HCT116 (cell line): ENCODE data around the gene TSC2. TPM values are rescaled to one million over a fixed set of nuclear protein-coding genes. Genes with fewer than 3 reads are reported as not detected.

Experiments used
- ATAC-seq: fragments of 200-7000 bp; cut with Tn5 transposase; 2 replicates; pipeline ENCODE4 v1.9.1; 2020; ENCODE audit warnings: mild to moderate bottlenecking, moderate library complexity
- BruUV-seq: library from RNA; stranded (reverse); fragments of 400-500 nt; replicated peaks from 2 replicates; lab custom pipeline; 2021; lab: Mats Ljungman, UMichigan
- CTCF ChIA-PET: fragments of 300-600 bp; sonication (Branson Sonifier 250); formaldehyde crosslinking; loops from one replicate; lab custom pipeline; 2021; ENCODE audit warnings: antibody characterized with exemption; lab: Charles Lee
- POLR2A ChIA-PET: fragments of 300-600, 350-600 bp; sonication (Branson Sonifier 250); formaldehyde crosslinking; loops from one replicate; lab custom pipeline; 2021; ENCODE audit warnings: antibody characterized with exemption; lab: Charles Lee
- RAD21 ChIA-PET, 2 experiments: fragments of 300-600 bp; sonication (Branson Sonifier 250); formaldehyde crosslinking; loops; one replicate each; lab custom pipeline; 2023; ENCODE audit warnings: low total read pairs in 2 of 2; ENCODE audit not compliant: uncharacterized antibody in 2 of 2, unreplicated experiment in 2 of 2, low non-redundant PET in 1 of 2; lab: Charles Lee
- DNase-seq: peaks from one replicate; pipeline ENCODE4 v3.0.0-alpha.2; 2010; ENCODE audit warnings: low read depth, low spot score
- H2AFZ ChIP-seq: fragments of 200-600 bp; shearing (Covaris generic), sonication (generic); 2 replicates; pipeline ENCODE4 v1.6.1; 2017; ENCODE audit warnings: low read depth, mixed run types, mixed read lengths, antibody characterized with exemption, low read length; ENCODE audit not compliant: poor library complexity, severe bottlenecking
- H3K27ac ChIP-seq: 2 replicates; pipeline ENCODE4 v1.5.1; 2012; ENCODE audit warnings: low read depth, low read length
- H3K27me3 ChIP-seq: fragments of 200-600 bp; sonication (generic); 2 replicates; pipeline ENCODE4 v1.6.1; 2016; ENCODE audit warnings: mixed run types, low read length, mixed read lengths; ENCODE audit not compliant: insufficient read depth
- H3K36me3 ChIP-seq, 2 experiments: fragments of 200-500 bp in 1 of 2; fragments of 200-600 bp in 1 of 2; sonication (Bioruptor generic) in 1 of 2; sonication (generic) in 1 of 2; 2 replicates each; pipeline versions ENCODE4 v1.5.1 to v1.6.1; 2014 to 2016; ENCODE audit warnings: low read length in 2 of 2, inconsistent platforms in 1 of 2, mixed read lengths in 1 of 2, mixed run types in 1 of 2; ENCODE audit not compliant: insufficient read depth in 2 of 2, control insufficient read depth in 1 of 2
- H3K4me1 ChIP-seq, 2 experiments: fragments of 200-600 bp in 1 of 2; sonication (generic) in 1 of 2; 2 replicates each; pipeline versions ENCODE4 v1.5.1 to v1.6.1; 2012 to 2017; ENCODE audit warnings: low read length in 2 of 2, inconsistent platforms in 1 of 2, mild to moderate bottlenecking in 1 of 2, mixed read lengths in 1 of 2, mixed run types in 1 of 2, moderate library complexity in 1 of 2; ENCODE audit not compliant: insufficient read depth in 2 of 2, control insufficient read depth in 1 of 2
- H3K4me2 ChIP-seq: fragments of 200-600 bp; sonication (generic); 2 replicates; pipeline ENCODE4 v1.6.1; 2017; ENCODE audit warnings: mixed run types, low read length, mixed read lengths
- H3K4me3 ChIP-seq, 2 experiments: fragments of 200-600 bp in 1 of 2; sonication (generic) in 1 of 2; replicated peaks in 1 of 2; 2 replicates each; pipeline ENCODE4 v1.5.1; 2011 to 2016; ENCODE audit warnings: low read length in 2 of 2, control low read depth in 1 of 2, low read depth in 1 of 2, mild to moderate bottlenecking in 1 of 2, mixed read lengths in 1 of 2, mixed run types in 1 of 2
- H3K79me2 ChIP-seq: fragments of 200-600 bp; sonication (generic); 2 replicates; pipeline ENCODE4 v1.6.1; 2017; ENCODE audit warnings: mild to moderate bottlenecking, mixed run types, low read length, moderate library complexity, mixed read lengths; ENCODE audit not compliant: insufficient read depth
- H3K9ac ChIP-seq: fragments of 200-600 bp; sonication (generic); 2 replicates; pipeline ENCODE4 v1.6.1; 2016; ENCODE audit warnings: low read length, mixed read lengths
- H3K9me2 ChIP-seq: fragments of 200-600 bp; sonication (generic), shearing (Covaris generic); 2 replicates; pipeline ENCODE4 v1.6.1; 2017; ENCODE audit warnings: mixed run types, mild to moderate bottlenecking, moderate library complexity; ENCODE audit not compliant: insufficient read depth
- H3K9me3 ChIP-seq, 2 experiments: fragments of 200-500 bp in 1 of 2; fragments of 200-600 bp in 1 of 2; sonication (Bioruptor generic) in 1 of 2; sonication (generic) in 1 of 2; 2 replicates each; pipeline ENCODE4 v1.6.1; 2014 to 2017; ENCODE audit warnings: low read length in 2 of 2, mixed read lengths in 2 of 2, inconsistent platforms in 1 of 2, low read depth in 1 of 2, mild to moderate bottlenecking in 1 of 2, mixed run types in 1 of 2, moderate library complexity in 1 of 2; ENCODE audit not compliant: control insufficient read depth in 1 of 2, insufficient read depth in 1 of 2
- H4K20me1 ChIP-seq: fragments of 200-600 bp; sonication (generic), shearing (Covaris generic); 2 replicates; pipeline ENCODE4 v1.6.1; 2017; ENCODE audit warnings: mixed run types, mild to moderate bottlenecking, moderate library complexity; ENCODE audit not compliant: insufficient read depth
- EGR1 ChIP-seq: IDR thresholded peaks from 2 replicates; pipeline ENCODE4 v1.6.1; 2012; ENCODE audit warnings: low read depth
- EZH2phosphoT487 ChIP-seq: fragments of 200-600 bp; IDR thresholded peaks from 2 replicates; pipeline ENCODE4 v1.6.1; 2018; ENCODE audit warnings: antibody characterized with exemption, borderline replicate concordance
- JUND ChIP-seq: IDR thresholded peaks from 2 replicates; pipeline ENCODE4 v1.6.1; 2012
- POLR2A ChIP-seq: IDR thresholded peaks from 2 replicates; pipeline ENCODE4 v1.7.0; 2011; ENCODE audit warnings: borderline replicate concordance; ENCODE audit not compliant: insufficient read depth, insufficient read length; ENCODE audit errors: extremely low read depth
- POLR2AphosphoS5 ChIP-seq: IDR thresholded peaks from 2 replicates; pipeline ENCODE4 v1.6.1; 2011; ENCODE audit warnings: mild to moderate bottlenecking, low read depth, low read length, moderate library complexity
- RAD21 ChIP-seq: IDR thresholded peaks from 2 replicates; pipeline ENCODE4 v1.6.1; 2012; ENCODE audit warnings: low read depth, mild to moderate bottlenecking
- SIN3A ChIP-seq: IDR thresholded peaks from 2 replicates; pipeline ENCODE4 v1.6.1; 2012; ENCODE audit warnings: low read depth
- SP1 ChIP-seq: IDR thresholded peaks from 2 replicates; pipeline ENCODE4 v1.6.1; 2012; ENCODE audit warnings: low read depth
- SRF ChIP-seq: IDR thresholded peaks from 2 replicates; pipeline ENCODE4 v1.6.1; 2012; ENCODE audit warnings: low read depth
- TCF7L2 ChIP-seq: IDR thresholded peaks from 2 replicates; pipeline ENCODE4 v1.7.0; 2011; ENCODE audit warnings: borderline replicate concordance, inconsistent platforms; ENCODE audit not compliant: insufficient read depth, insufficient read length; ENCODE audit errors: extremely low read depth
- YY1 ChIP-seq: IDR thresholded peaks from 2 replicates; pipeline ENCODE4 v1.6.1; 2011; ENCODE audit warnings: low read length, low read depth, moderate library complexity, mild to moderate bottlenecking; ENCODE audit not compliant: insufficient replicate concordance; ENCODE audit errors: extremely low read depth
- ZFX ChIP-seq: fragments of 450-650 bp; IDR thresholded peaks from 2 replicates; pipeline ENCODE4 v1.6.1; 2017
- ZNF274 ChIP-seq: fragments of 200-500 bp; sonication (Bioruptor generic); IDR thresholded peaks from 2 replicates; pipeline ENCODE4 v1.6.1; 2014; ENCODE audit warnings: mild to moderate bottlenecking, low read depth, low read length, inconsistent platforms
- intact Hi-C: fragments of 100-400 bp; cut with micrococcal nuclease; formaldehyde crosslinking; loops from 2 replicates; pipeline ENCODE4 v1.10.0; 2022
- total RNA-seq: library from RNA; stranded (reverse); gene quantifications from one replicate; pipeline ENCODE4 v1.2.1, GENCODE V29; 2021; ENCODE audit not compliant: unreplicated experiment
- TF ChIP-seq, protein P1 (sequence below): IDR thresholded peaks from 2 replicates; pipeline ENCODE4 v1.6.1; 2012

TSC2 gene
- total RNA-seq, 1 experiment from 2014 or later, result 74.1 TPM

DNA sequence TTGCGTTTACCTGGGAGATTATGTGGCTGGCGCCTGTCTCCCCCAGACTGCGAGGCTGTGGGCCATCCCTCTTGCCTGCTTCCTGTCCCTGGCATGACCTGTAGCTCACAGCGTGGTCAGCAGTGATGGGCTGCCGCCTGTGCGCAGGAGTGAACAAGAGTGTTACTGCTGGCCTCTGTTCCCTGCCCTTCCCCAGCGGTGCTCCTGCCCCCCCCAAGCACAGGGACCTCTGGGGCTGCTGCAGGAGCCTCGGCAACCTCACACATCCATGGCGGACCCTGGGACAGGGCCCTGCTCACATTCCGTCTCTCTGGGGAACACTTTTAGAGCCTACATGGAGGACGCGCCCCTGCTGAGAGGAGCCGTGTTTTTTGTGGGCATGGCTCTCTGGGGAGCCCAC, 10.6 kb downstream of the TSC2 start:
- no TSS peak for BruUV-seq
- H4K20me1 ChIP-seq, result no peaks in the 10 kb centered on the region
- no peak overlapping the region for H2AFZ ChIP-seq
- no peak overlapping the region for H3K4me2 ChIP-seq
- no peak overlapping the region for H3K27ac ChIP-seq
- ChIA-PET RAD21 (no interaction called here), CTCF (no interaction called here), POLR2A (no interaction called here)
- no peaks in the 10 kb centered on the region for H3K4me1 ChIP-seq
- DNase-seq, result no peak
- ATAC-seq, result no peak
- H3K79me2 ChIP-seq, result no peaks in the 10 kb centered on the region
- intact Hi-C loops, result no loop called here
- TF ChIP-seq, protein P1, sequence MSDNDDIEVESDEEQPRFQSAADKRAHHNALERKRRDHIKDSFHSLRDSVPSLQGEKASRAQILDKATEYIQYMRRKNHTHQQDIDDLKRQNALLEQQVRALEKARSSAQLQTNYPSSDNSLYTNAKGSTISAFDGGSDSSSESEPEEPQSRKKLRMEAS, result no peak
- TF ChIP-seq SRF (no peak), ZNF274 (no peak), JUND (no peak), POLR2AphosphoS5 (no peak), SIN3A (no peak)
- no peak overlapping the region for H3K4me3 ChIP-seq
- H3K27me3 ChIP-seq, result no peaks in the 10 kb centered on the region
- no peaks in the 10 kb centered on the region; a peak in 2 of 4 replicates for H3K36me3 ChIP-seq
- H3K9me2 ChIP-seq, result no peaks in the 10 kb centered on the region
- no peaks in the 10 kb centered on the region for H3K9me3 ChIP-seq
- H3K9ac ChIP-seq, result no peak overlapping the region

DNA sequence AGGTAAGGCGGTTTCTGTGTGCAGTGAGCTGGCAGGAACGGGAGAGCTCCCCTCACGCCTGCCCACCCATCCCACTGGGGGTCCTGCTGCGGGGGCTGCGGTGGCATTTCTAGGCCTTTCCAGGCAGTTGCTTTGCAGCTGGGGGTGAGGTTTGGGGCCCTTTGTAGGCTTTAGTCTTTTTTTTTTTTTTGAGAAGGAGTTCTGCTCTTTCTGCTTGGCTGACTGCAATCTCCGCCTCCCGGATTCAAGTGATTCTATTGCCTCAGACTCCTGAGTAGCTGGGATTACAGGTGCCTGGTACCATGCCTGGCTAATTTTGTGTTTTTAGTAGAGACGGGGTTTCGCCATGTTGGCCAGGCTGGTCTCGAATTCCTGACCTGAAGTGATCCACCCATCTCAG, 11.1 kb downstream of the TSC2 start:
- CTCF ChIA-PET, result interaction anchor here (0.8 kb wide), 1 partner anchor 43 kb away, joined by 3 read pairs; no protein-coding TSS in a partner anchor
- no peak for DNase-seq
- BruUV-seq, result no TSS peak

More for the DNA sequence above, 11.1 kb downstream of the TSC2 start:
- Histone ChIP-seq H4K20me1 (no peaks in the 10 kb centered on the region), H3K4me3 (no peak overlapping the region), H3K9me2 (no peaks in the 10 kb centered on the region), H3K36me3 (no peaks in the 10 kb centered on the region; a peak in 2 of 4 replicates), H3K4me1 (no peaks in the 10 kb centered on the region), H3K4me2 (no peak overlapping the region), H3K9me3 (no peaks in the 10 kb centered on the region), H3K79me2 (no peaks in the 10 kb centered on the region), H3K9ac (no peak overlapping the region), H2AFZ (no peak overlapping the region), H3K27ac (no peak overlapping the region), H3K27me3 (no peaks in the 10 kb centered on the region)
- intact Hi-C loops, result no loop called here
- TF ChIP-seq EZH2phosphoT487 (no peak), YY1 (no peak), EGR1 (no peak), TCF7L2 (no peak), POLR2A (no peak), SRF (no peak), ZFX (no peak), RAD21 (no peak), JUND (no peak), POLR2AphosphoS5 (no peak), SIN3A (no peak), SP1 (no peak)
- TF ChIP-seq, protein P1, result no peak
- ATAC-seq, result no peak
- POLR2A ChIA-PET, result no interaction called here
- RAD21 ChIA-PET, result no interaction called here
